Colonic mucosa (tissue), 4 donors: ENCODE results near the gene MRPL27. TPM values are rescaled to one million over a fixed set of nuclear protein-coding genes. Genes with fewer than 3 reads are reported as not detected.

Experiments used
- DNase-seq: peaks from one replicate; pipeline ENCODE4 v3.0.0-alpha.2; 2020
- H3K27ac ChIP-seq: fragments of 200-600 bp; one replicate; pipeline ENCODE4 v1.8.0; 2021
- H3K27me3 ChIP-seq: fragments of 200-600 bp; one replicate; pipeline ENCODE4 v1.8.0; 2021
- H3K36me3 ChIP-seq: fragments of 200-600 bp; one replicate; pipeline ENCODE4 v1.8.0; 2021
- H3K4me1 ChIP-seq: fragments of 200-600 bp; one replicate; pipeline ENCODE4 v1.8.0; 2021; ENCODE audit warnings: mild to moderate bottlenecking
- H3K4me3 ChIP-seq: fragments of 200-600 bp; one replicate; pipeline ENCODE4 v1.8.0; 2021
- H3K9ac ChIP-seq, 2 donors: one replicate each; pipeline ENCODE4 v1.7.0; 2013; ENCODE audit warnings: control low read depth in 2 of 2, low read depth in 2 of 2, low read length in 2 of 2
- H3K9me3 ChIP-seq: fragments of 200-600 bp; one replicate; pipeline ENCODE4 v1.8.0; 2021
- CTCF ChIP-seq: fragments of 200-600 bp; IDR thresholded peaks from one replicate; pipeline ENCODE4 v1.8.0; 2022; ENCODE audit warnings: antibody characterized with exemption, mild to moderate bottlenecking
- intact Hi-C: fragments of 100-400 bp; cut with DNase I; formaldehyde crosslinking; loops from one replicate; pipeline ENCODE4 v1.14.1; 2022
- total RNA-seq, 2 donors: library from RNA; stranded (reverse); fragmentation: NEBNext Ultra II Directional in 1 of 2; extraction: Animal tissue kit (Norgen Biotek cat#: 25700) in 1 of 2; gene quantifications; one replicate each; pipeline ENCODE4 v1.2.1, GENCODE V29; 2021
- donor health status: healthy.
- donor health status: DM: no; HTN: no; CAD: no.
- donor health status: DM: no; HTN: no; CAD: no.

The MRPL27 gene
- total RNA-seq, 2 donors from 2014 or later, result 71.7 to 135 TPM

GRCh38 chr17:50356892-50357510 lies 16.0 kb downstream of the MRPL27 start:
- H3K4me1 ChIP-seq, result no peaks in the 10 kb centered on the region
- DNase-seq, result no peak
- peaks cover 7% of the 10 kb centered on the region for H3K36me3 ChIP-seq
- H3K27me3 ChIP-seq, result no peaks in the 10 kb centered on the region
- no peak overlapping the region for H3K27ac ChIP-seq
- no peaks in the 10 kb centered on the region for H3K9me3 ChIP-seq
- H3K9ac ChIP-seq, result no peak overlapping the region
- no peak overlapping the region for H3K4me3 ChIP-seq
- intact Hi-C loops, result no loop called here
- TF ChIP-seq CTCF, result no peak

- Histone ChIP-seq H3K9ac (no peak overlapping the region), H3K27ac (no peak overlapping the region), H3K9me3 (no peaks in the 10 kb centered on the region), H3K4me1 (no peaks in the 10 kb centered on the region), H3K36me3 (peaks cover 7% of the 10 kb centered on the region), H3K27me3 (no peaks in the 10 kb centered on the region), H3K4me3 (no peak overlapping the region)
- intact Hi-C loops, result no loop called here
- no peak for TF ChIP-seq CTCF
- no peak for DNase-seq
These were observed 16.6 kb downstream of the MRPL27 start for GRCh38 chr17:50356418-50356817.

- intact Hi-C loops, result no loop called here
- H3K4me1 ChIP-seq, result no peaks in the 10 kb centered on the region
- no peaks in the 10 kb centered on the region for H3K9me3 ChIP-seq
- H3K36me3 ChIP-seq, result peaks cover 7% of the 10 kb centered on the region
- H3K4me3 ChIP-seq, result no peak overlapping the region
- H3K27ac ChIP-seq, result no peak overlapping the region
- no peak for TF ChIP-seq CTCF
- no peak for DNase-seq
- no peaks in the 10 kb centered on the region for H3K27me3 ChIP-seq
- H3K9ac ChIP-seq, result no peak overlapping the region
These were observed 17.2 kb downstream of the MRPL27 start for GRCh38 chr17:50355701-50356341.

GRCh38 chr17:50355336-50355700 lies 17.7 kb downstream of the MRPL27 start:
- Histone ChIP-seq H3K4me1 (no peaks in the 10 kb centered on the region), H3K9ac (no peak overlapping the region), H3K27me3 (no peaks in the 10 kb centered on the region), H3K4me3 (no peak overlapping the region), H3K9me3 (no peaks in the 10 kb centered on the region), H3K36me3 (peaks cover 7% of the 10 kb centered on the region), H3K27ac (no peak overlapping the region)
- no peak for TF ChIP-seq CTCF
- DNase-seq, result no peak
- intact Hi-C loops, result no loop called here

GRCh38 chr17:50354776-50355175 lies 18.2 kb downstream of the MRPL27 start:
- H3K4me1 ChIP-seq, result no peaks in the 10 kb centered on the region

More at GRCh38 chr17:50354776-50355175, 18.2 kb downstream of the MRPL27 start:
- Histone ChIP-seq H3K4me3 (no peak overlapping the region), H3K27ac (no peak overlapping the region), H3K27me3 (no peaks in the 10 kb centered on the region), H3K9ac (no peak overlapping the region), H3K36me3 (peaks cover 7% of the 10 kb centered on the region), H3K9me3 (no peaks in the 10 kb centered on the region)
- no peak for DNase-seq
- intact Hi-C loops, result no loop called here
- no peak for TF ChIP-seq CTCF
